RCC 7860 (cell line): ENCODE measurements around the gene RNASEL.

Source experiments
- DNase-seq: peaks from one replicate; pipeline ENCODE4 v3.0.0-alpha.2; 2015; ENCODE audit warnings: low spot score
- FAIRE-seq: peaks from 2 replicates; lab custom pipeline; 2012; peaks lifted over from hg19 to GRCh38; lab: Jason Lieb, UNC

Gene RNASEL

DNA sequence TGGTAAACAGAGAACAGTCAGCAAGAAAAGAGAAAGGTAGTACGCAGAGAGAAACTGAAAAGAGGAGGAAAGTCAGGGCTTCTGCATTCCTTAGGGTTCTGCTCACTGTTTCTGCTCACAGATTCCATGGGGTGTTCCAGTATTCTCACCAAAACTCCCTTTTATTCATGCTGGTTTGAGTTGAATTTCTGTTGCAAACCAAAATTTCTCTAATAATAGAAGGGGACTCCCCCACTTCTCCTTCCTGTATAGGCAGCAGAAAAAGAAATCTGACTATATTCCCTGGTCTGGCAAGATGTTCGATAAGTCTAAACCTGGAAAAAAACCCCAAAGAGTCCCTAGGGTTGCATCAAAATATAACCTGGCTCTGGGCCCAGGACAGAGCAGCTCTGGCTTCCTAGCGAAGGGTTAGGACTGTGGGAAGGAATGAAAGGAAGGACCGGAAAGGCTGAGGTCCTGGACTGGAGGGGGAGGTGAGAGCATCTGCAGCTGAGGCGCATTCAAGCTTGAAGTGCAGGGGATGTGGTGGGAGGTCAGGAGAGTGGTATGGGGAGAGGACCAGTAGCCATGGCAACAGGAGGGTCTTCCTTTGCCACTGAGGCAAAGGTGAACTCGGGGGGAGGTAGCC, 34.0 kb upstream of the RNASEL start:
- DNase-seq (no peak), FAIRE-seq (no peak)

DNA sequence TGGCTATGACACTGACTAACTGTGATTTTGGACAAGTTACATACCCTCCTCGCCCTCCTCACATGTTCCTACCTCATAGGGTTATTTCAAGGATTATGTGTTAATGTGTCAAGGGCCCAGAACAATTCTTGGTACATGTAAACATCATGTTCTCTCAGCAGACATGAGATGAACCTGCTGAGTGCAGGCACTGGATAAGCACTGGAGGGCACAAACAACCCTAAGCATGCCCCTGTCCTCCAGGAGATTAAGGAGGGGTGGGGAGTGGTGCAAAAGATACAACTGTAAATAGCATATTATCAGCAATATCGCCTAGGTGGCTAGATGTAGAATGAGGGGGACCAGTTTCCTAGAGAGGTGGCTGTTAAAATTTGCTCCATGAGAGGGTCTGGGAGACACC, 32.9 kb upstream of the RNASEL start:
- DNase-seq: no peak
- FAIRE-seq: no peak

DNA sequence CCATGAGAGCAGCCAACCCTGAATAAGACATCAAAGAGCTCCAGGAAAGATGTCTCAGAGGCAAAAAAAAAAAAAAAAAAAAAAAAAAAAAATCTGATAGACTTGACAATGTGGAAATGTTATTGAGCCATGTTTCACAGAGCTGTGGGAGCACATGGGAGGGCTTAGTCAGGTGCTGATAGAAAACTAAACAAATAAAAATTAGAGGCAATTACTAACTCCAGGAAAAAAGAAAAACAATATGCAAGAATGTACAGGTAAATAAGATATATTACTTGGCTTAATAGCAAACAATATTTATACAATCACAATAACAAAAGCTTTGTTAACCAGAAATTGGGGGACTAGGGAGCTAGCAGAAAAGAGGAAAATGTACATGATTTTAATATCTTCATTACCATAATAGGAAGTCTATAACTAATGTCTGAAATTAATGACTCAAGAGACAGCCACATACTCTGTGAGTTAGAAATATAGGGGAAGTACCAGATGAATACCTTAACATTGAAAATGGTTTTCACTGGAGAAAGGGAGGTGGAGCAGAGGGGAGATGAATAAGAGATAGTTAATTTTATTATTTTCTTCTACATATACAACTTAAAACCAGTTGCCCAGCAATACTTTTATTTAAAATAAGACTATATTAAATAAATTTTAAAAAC, 32.0 kb upstream of the RNASEL start:
- DNase-seq (no peak), FAIRE-seq (no peak)

DNA sequence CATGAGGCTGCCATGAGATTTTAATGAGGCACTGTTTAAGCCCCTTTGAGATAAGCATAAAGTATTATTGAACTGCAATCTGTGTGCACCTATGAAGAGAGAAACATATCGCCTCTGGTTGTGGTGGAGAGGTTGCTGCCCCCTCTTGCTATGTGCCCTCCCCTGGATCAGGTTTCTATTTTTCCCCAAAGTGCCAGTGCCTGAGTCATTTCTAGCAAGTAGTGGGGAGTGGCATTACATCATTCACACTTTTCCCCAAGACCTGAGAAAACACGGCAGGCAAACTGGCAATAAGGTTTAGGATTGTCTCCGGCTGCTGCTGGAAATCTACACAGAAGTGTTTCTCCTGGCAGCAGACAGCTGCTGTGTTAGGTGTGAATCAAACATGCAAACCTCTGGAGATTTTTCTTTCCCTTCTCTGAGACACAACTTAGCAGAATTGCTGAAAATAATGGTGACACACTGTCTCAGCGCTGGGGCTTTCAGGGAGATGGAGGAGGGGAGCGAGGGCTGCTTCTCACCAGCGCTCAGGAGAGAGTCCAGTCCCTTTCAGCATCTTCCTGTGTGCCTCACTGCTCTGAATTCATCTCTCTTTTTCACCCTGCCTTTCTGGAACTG, 28.8 kb upstream of the RNASEL start:
- DNase-seq (peak; percentile 5), FAIRE-seq (no peak)

DNA sequence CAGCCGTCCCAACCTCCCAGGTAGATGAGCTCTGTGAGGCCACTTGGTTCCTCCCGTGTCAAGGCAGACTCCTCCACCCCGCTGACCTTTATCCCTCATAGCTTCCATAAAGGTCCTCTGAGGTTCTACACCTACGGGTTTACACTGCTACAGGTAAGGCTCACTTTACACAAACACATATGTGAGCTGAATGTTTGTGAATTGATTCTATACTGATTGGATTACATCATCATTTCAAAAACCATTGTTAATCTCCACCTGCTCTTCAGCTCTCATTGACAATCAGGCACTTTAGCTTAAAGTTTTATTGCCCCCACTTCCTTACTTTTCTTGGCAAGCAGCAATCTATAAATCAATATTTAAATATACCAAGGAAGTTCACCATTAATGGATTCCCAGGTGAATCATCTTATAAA, 28.0 kb upstream of the RNASEL start:
- DNase-seq (no peak), FAIRE-seq (no peak)

DNA sequence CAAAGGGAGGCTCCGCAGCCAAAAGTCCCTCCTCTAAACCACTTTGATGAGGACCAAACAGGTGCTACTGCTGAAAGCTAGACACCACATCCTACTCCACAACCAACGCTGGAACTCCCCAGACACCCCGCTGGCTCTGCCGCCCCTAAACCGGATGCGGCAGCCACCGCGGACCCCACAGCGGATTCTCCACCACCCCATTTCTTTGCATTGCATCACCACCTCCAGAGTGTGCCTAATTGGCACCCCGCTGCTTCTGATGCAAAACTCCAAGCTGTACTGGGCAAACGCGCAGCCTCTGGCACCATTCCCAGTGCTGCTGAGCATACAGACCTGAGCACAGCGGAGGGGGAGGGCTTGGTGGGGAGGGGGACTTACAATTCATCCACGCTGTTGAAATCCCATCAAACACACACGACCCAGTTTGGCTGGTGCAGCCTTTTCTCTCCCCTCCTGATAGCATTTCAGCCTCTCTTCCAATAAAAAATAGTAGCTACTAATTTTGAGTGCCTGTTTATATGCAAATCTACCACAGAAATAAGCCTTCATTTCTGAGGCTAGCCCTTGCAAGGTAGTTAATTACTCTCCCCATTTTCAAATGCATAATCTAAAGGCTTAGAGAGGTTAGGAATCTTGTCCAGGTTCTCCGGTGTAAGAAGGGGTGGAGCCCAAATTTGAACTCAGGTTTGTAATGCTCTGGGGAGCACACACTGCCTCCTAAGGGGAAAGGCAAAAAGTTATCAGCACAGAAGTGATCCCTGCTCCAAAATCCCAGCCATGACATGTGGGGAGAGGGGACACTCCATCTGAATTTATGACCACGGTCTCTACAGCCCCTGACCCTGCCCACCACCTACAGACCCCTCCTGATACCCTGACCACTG, 27.3 kb upstream of the RNASEL start:
- no peak for FAIRE-seq
- DNase-seq: no peak

DNA sequence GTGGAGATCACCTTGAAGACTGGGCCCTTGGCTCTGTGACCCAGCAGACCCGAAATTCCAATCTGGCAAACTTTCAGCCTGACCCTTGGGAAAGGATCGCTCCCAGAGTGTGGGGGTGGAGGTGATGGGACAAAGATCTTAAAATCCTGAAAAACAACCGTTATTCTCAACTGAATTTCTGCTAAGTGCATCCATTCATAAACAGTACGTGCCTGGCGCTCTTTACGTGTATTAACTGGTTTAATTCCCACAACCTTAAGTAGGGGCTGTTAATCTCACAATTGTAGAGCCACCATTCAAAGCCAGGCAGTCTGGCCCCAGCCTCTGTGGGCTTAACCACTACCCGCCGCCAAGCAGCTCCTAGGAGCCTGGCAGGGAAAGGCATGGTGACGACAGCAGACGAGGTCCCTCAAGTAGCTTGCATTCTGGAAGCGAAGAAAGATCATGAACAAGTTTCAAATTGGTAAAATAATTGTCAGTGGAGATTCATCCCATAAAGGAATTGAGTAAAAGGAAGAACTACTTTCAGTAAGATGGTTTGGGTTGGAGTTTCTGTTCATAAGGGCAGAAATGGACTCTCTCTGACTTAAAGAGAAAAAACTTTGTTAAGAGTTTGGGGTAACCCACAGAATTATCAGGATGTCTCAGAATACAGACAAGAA, 26.5 kb upstream of the RNASEL start:
- FAIRE-seq: no peak
- no peak for DNase-seq

DNA sequence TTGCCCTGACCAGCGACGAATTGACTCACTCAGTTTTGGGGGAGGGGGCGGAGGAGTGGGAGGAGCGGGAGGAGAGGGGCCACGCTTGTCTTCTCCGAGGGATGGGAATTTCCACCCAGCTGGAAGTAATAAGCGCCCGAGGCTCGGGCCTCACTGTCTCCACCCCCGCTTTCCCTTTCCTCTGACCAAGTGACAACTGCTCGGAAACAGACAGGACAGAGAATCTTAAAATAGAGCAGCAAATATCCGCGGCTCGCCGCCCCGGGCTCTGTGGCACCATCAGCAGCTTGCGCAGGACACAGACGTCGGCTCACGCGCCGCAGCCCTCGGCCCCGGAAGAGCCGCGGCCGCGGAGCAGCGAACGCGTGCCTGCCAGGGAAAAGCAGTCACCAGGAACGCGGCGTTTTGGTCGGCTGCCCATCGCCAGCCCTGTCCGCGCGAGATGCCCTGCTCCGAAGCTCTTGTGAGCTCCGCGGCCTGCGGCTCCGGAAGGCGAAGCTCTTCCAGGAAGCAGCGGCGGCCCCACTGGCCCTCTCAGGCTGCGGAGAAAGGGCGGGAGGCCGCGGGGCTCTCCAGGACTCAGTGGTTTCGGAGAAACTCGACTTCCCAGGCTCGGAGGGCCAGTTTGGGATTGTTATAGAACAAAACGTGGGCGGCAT, 25.9 kb upstream of the RNASEL start:
- DNase-seq: peak; percentile 39
- no peak for FAIRE-seq

DNA sequence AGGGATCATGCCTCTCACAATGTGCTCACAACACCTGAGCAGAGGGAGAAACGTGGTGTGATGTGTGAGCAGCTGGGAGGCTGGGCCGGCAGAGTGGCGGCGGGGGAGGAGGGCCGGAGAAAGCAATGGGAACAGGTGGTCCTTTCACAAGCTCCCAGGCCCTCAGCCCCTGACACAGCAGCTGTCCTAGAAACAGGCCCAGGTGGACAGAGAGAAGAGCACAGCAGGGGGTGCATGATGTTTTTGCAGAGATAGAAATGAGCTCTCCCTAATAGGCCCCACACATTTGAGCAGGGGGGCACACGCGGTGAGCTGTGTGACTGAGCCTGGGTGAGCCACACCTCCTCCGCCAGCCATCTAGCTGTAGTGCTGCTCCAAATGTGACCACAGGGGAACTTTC, 22.7 kb upstream of the RNASEL start:
- FAIRE-seq (no peak), DNase-seq (no peak)

DNA sequence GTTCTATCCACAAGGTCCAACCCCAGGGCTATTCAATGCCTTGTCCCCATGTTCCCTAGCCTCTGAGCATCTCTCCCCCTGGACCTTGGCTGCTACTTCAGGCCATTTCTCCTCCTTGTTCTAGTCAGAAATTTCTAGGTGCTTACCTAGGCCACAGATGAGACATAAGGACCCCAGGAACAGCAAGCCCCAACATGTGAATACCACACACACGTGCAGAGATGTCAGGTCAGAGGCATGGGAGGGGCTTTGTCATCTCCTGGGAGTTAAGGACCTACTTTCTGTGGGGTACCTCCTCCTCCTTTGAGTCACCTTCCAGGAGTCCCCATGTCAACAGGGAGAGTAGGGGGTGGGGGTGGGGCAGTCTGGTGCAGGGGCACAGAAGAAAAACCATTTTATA, 22.3 kb upstream of the RNASEL start:
- DNase-seq (no peak), FAIRE-seq (no peak)

DNA sequence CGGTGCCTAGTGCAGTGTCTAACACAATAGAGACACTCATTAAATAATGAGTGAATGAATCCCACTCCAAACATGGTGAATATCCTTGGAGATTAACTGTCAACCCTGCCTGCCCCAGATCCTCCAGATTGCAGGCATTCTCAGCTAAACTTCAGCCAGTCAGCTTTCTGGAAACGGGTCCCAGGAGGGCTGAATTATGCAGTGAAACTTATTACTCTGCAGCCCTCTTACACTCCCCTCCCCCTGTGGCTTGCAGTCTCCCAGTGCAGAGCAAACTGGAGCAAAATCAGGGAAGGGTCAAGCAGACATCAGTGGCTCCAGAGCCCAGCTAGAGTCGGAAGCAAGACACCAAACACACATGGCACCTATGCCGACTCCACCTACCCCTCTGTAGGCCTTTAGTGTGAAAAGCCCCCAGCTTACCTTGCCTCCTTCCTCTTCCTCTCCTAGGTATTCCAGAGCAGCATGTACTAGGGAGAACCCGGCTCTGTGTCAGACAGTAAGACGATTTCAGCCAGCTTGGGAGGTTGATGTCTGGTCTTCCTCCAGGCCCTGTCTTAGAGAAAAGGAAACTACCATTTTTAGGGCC, 21.6 kb upstream of the RNASEL start:
- DNase-seq (no peak), FAIRE-seq (no peak)

DNA sequence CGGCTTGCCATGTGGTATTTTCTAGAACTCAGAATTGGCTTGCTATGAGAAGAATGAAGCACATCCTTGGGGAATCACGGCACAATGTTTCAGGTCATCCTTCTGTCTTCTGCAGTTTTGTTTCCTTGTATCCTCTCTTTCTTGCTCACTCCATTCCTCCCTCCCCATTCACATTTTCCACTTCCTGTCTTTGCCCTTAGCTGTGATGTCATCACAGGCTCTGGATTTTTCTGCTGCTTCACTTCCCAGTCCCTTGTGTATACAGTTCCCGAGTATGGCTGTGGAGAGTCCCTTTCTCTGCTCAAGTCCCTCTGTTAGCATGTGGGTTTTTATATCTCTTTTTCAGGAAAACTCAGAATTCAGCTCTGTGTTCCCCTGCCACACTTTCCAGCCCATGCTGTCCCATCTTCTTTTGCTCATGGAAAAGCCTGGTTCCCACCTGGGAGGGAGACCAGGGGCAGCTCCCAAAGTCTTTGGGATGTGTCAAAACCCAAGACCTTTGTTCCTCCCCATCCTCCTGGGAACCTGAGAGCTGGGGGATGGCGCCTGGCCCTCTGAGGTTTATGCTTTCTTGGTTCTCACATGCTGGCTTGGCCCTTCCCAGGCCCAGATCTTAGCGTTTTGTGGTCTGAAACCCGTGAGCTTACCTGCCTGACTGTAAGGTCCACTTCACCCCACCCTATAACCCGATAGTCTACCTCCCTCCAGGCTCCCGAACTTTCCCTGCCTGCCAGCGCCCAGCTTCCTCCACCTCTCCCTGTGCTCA, 20.0 kb upstream of the RNASEL start:
- FAIRE-seq (no peak), DNase-seq (peak; percentile 6)

DNA sequence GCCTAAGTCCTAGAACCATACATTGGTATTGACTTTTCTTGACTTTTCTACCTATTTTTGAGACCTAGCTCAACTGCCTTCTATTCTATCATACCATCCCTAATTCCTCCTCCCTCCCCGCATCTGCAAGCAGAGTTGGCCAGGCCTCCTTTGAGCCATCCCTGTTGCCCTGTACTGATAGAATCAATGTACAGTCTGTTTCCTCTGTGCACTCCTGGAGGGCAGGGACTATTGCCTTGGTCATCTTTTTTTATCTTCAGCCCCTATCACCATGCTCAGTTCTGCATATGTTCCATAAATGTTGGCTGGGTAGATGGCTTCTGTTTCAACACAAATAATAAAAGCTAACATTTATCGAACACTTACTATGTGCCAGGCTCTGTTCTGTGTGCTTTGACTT, 19.2 kb upstream of the RNASEL start:
- DNase-seq (no peak), FAIRE-seq (no peak)

DNA sequence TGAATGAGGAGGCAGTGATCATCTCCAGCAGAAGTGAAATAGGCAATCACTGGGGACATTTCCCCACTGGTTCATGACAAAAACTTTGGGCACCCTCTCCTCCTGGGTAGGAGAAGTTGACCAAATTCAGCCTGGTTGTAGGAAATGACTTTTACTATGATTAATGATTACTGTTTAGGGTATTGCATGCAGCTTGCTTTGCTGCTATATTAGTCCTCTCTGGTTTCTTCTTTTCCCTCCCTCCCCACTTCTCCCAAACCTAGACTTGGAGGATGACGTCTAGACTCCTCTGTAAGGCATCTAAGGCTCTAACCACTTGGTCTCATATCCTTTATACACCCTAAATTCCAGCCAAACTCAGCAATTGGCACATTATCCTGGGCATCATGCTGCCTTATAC, 18.5 kb upstream of the RNASEL start:
- FAIRE-seq (no peak), DNase-seq (no peak)

DNA sequence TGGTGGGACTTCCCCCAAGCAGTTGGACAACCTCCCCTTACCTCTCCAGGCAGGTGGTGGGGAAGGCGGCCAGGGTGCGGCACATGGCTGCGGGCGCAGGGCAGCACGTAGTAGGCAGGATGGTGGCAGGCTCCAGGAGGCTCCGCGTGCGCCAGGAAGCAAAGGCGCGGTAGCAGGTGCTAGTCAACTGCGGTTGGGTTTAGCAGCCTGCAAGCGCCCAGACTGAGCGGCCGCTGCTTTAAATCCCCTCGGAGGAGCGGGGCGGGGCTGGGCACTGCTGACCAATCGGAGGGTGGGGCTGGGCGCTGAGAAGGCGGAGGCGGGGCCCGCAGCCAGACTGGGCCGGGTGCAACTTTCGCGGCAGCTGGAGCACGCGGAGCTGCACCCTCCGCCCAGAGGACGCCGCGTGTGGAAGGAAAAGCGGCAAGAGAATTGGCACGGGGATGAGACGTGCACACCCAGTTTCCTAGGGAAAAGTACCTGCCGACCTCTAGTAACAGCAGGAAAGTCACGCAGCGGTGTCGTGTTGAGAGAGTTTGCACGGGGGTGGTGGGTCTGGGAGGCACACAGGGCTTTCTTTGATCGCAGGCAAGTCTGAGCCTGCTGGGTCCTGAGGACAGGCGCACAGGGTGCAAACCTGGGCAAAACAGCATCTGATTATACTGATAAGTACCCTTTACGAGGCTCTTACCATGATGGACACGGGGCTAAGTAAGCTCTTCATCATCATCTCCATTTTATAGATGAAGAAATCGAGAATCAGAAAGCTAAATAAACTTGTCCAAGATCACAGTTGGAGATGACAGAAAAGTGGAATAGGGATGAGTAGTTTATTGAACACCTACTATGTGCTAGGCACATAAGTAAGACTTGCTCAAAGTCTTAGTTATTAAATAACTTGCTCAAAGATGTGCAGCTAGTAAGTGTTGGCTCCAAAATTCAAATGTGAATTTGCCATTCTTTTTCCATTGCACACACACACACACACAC, 15.4 kb upstream of the RNASEL start, which contains the start of gene RGS16:
Gene RGS16, minus strand, starts transcription at position 215 of the 990 bp plus-strand sequence. Its CDS starts 130 bp downstream, at position 85.
- DNase-seq: no peak
- no peak for FAIRE-seq

DNA sequence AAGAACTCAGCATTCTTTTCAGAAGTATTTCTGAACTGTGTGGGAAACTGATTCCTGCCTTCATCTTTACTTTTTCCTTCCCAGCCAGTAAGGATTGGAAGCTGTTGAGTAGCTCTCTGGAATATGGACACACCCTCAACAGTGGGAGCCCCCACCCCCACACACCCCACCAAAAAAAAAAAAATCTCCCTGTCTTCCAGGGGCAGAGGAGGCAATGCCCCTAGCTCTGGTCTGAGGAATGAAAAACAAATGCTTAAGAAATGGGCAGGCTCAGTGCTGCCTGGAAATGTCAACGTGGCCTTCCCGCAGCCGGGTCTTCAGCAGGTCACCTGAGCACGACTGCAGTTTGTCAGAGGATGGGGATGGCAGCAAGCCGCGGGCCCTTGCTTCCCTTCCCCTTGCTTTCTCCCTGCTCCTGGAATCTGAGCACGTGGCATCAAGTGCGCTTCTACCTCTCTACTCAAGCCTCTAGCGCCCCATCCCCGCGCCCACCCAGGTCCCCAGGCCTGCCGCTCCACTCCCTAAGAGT, 14.7 kb upstream of the RNASEL start:
- FAIRE-seq: no peak
- DNase-seq: no peak

DNA sequence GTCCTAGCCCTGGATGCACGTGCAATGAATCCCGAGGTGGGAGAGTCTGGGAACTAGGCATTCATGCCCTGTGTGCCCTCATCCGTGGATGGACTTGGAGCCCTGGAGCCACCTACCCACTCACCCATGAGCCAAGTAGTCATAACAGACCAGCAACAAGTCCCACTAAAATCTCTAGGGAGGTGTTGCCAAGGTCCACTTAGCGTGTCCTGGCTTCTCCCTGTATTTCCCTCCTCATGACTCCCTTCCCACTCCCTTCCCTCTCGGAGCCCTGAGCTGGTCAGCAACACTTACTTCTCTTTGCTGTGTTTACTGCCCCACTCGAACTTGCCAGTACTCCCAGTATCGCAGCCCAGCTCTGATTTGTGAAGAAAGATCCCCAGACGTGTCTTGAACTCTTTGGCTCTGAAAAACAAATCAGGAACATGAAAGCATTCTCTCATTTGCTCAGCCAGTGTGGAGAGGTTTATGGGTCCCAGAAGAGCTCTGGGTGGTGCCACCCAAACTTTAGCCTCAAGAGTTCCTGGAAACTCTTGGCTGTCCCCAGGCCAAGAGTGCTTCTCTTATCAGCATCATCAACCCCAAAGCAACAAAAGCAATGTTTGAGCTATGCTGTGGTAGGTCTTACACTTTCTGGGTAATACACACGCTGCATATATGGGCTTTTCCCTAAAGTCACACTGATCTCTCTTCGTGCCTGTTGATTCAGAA, 14.0 kb upstream of the RNASEL start:
- DNase-seq (no peak), FAIRE-seq (no peak)
